Uterus (tissue), 4 donors: ENCODE data around the gene DLGAP3. TPM values are rescaled to one million over a fixed set of nuclear protein-coding genes. Genes with fewer than 3 reads are reported as not detected.

ENCODE experiments used
- DNase-seq, 2 donors: peaks; one replicate each; pipeline ENCODE4 v3.0.0-alpha.2; 2019 to 2020
- H3K27ac ChIP-seq, 2 donors: fragments of 200-600 bp; sonication (generic); 1 replicate in 1 of 2; 2 replicates in 1 of 2; pipeline ENCODE4 v1.5.1; 2016 to 2018
- H3K27me3 ChIP-seq, 2 donors: fragments of 200-600 bp; sonication (generic); one replicate each; pipeline ENCODE4 v1.5.1; 2018 to 2019; ENCODE audit warnings: control low read depth in 1 of 2
- H3K36me3 ChIP-seq, 2 donors: fragments of 200-600 bp; sonication (generic); one replicate each; pipeline ENCODE4 v1.5.1; 2019; ENCODE audit warnings: control low read depth in 1 of 2
- H3K4me1 ChIP-seq, 2 donors: fragments of 200-600 bp; sonication (generic); one replicate each; pipeline ENCODE4 v1.5.1; 2018 to 2019; ENCODE audit warnings: control low read depth in 1 of 2
- H3K4me3 ChIP-seq, 2 donors: fragments of 200-600 bp; sonication (generic); 1 replicate in 1 of 2; 2 replicates in 1 of 2; pipeline ENCODE4 v1.5.1; 2018 to 2019; ENCODE audit warnings: mild to moderate bottlenecking in 1 of 2
- H3K9me3 ChIP-seq, 2 donors: fragments of 200-600 bp; sonication (generic); one replicate each; pipeline ENCODE4 v1.5.1; 2019; ENCODE audit warnings: control low read depth in 1 of 2
- CTCF ChIP-seq, 4 experiments: fragments of 200-600 bp in 2 of 4; fragments of 450-650 bp in 2 of 4; sonication (generic) in 2 of 4; IDR thresholded peaks; one replicate each; pipeline ENCODE4 v1.5.1; 2016 to 2019; ENCODE audit warnings: antibody characterized with exemption in 4 of 4, mild to moderate bottlenecking in 2 of 4, moderate library complexity in 1 of 4
- POLR2A ChIP-seq, 2 donors: fragments of 450-650 bp; IDR thresholded peaks; one replicate each; pipeline ENCODE4 v1.6.1; 2016; ENCODE audit warnings: antibody characterized with exemption in 2 of 2, mild to moderate bottlenecking in 1 of 2, moderate library complexity in 1 of 2
- intact Hi-C: fragments of 100-400 bp; cut with DNase I; formaldehyde crosslinking; loops from one replicate; pipeline ENCODE4 v1.15.1; 2023; ENCODE audit warnings: low total_unique reads
- total RNA-seq, 4 donors: library from RNA; depleted of rRNA in 3 of 4; stranded (reverse); fragments of >200 nt in 3 of 4; gene quantifications; one replicate each; pipeline versions ENCODE4 v1.1.0 to v1.2.4, GENCODE V29; 2014 to 2023
- donor health status: DM: yes; HTN: yes; CAD: no.

DLGAP3 gene
- total RNA-seq, 4 donors from 2014 or later: 0.14 TPM; not detected in 3

- intact Hi-C loops: no loop called here
- H3K4me1 ChIP-seq: no peaks in the 10 kb centered on the region
- no peaks in the 10 kb centered on the region for H3K9me3 ChIP-seq
- TF ChIP-seq CTCF (IDR thresholded peaks at IDR 0.05): no peak
- no peak for TF ChIP-seq POLR2A (IDR thresholded peaks at IDR 0.05)
- no peaks in the 10 kb centered on the region for H3K36me3 ChIP-seq
- no peak overlapping the region for H3K4me3 ChIP-seq
- no peak for DNase-seq
- no peaks in the 10 kb centered on the region for H3K27me3 ChIP-seq
- H3K27ac ChIP-seq: no peak overlapping the region
Measured at GRCh38 chr1:34916104-34916503, 13.3 kb downstream of the DLGAP3 start.

GRCh38 chr1:34915521-34915920, 13.9 kb downstream of the DLGAP3 start:
- no peak overlapping the region for H3K4me3 ChIP-seq
- no peaks in the 10 kb centered on the region for H3K4me1 ChIP-seq
- intact Hi-C loops: no loop called here
- no peaks in the 10 kb centered on the region for H3K9me3 ChIP-seq
- TF ChIP-seq CTCF (IDR thresholded peaks at IDR 0.05): no peak
- TF ChIP-seq POLR2A (IDR thresholded peaks at IDR 0.05): no peak
- H3K27me3 ChIP-seq: no peaks in the 10 kb centered on the region
- no peaks in the 10 kb centered on the region for H3K36me3 ChIP-seq
- no peak for DNase-seq
- no peak overlapping the region for H3K27ac ChIP-seq

GRCh38 chr1:34914958-34915357, 14.5 kb downstream of the DLGAP3 start:
- H3K4me1 ChIP-seq: no peaks in the 10 kb centered on the region
- intact Hi-C loops: no loop called here
- DNase-seq: no peak
- no peak overlapping the region for H3K4me3 ChIP-seq
- no peaks in the 10 kb centered on the region for H3K36me3 ChIP-seq
- no peak overlapping the region for H3K27ac ChIP-seq
- H3K9me3 ChIP-seq: no peaks in the 10 kb centered on the region
- H3K27me3 ChIP-seq: no peaks in the 10 kb centered on the region
- TF ChIP-seq POLR2A (IDR thresholded peaks at IDR 0.05) (no peak), CTCF (IDR thresholded peaks at IDR 0.05) (no peak)

- no peak overlapping the region for H3K27ac ChIP-seq
- no peak overlapping the region for H3K4me3 ChIP-seq
- H3K4me1 ChIP-seq: no peaks in the 10 kb centered on the region
- TF ChIP-seq POLR2A (IDR thresholded peaks at IDR 0.05) (no peak), CTCF (IDR thresholded peaks at IDR 0.05) (no peak)
- intact Hi-C loops: no loop called here
- DNase-seq: no peak
- H3K36me3 ChIP-seq: no peaks in the 10 kb centered on the region
- H3K27me3 ChIP-seq: no peaks in the 10 kb centered on the region
- no peaks in the 10 kb centered on the region for H3K9me3 ChIP-seq
Measured at GRCh38 chr1:34911465-34911864, 18.0 kb downstream of the DLGAP3 start.

- Histone ChIP-seq H3K36me3 (no peaks in the 10 kb centered on the region), H3K9me3 (no peaks in the 10 kb centered on the region), H3K27me3 (no peaks in the 10 kb centered on the region), H3K27ac (no peak overlapping the region), H3K4me3 (no peak overlapping the region), H3K4me1 (no peaks in the 10 kb centered on the region)
- TF ChIP-seq CTCF (IDR thresholded peaks at IDR 0.05): no peak
- TF ChIP-seq POLR2A (IDR thresholded peaks at IDR 0.05): no peak
- no peak for DNase-seq
- intact Hi-C loops: no loop called here
Measured at GRCh38 chr1:34910425-34910824, 19.0 kb downstream of the DLGAP3 start.
